ENCODE data around the gene CYBRD1. TPM values are rescaled to one million over a fixed set of nuclear protein-coding genes. Genes with fewer than 3 reads are reported as not detected.

Gene CYBRD1
- total and polyA plus RNA-seq, 12 donors = 17.6 to 346 (median 217) TPM

- DNase-seq = no peak
- 0 to 38% (median 0%) methylated on average over 1 of the region's 1 CpG for WGBS, 4 donors
- Histone ChIP-seq H3K27ac (no peak overlapping the region), H3K4me1 (replicated peaks in 1 of 2) (no peaks in the 10 kb centered on the region), H3K4me3 (no peak overlapping the region), H3K27me3 (no peaks in the 10 kb centered on the region), H3K9me3 (replicated peaks in 1 of 3) (no peaks in the 10 kb centered on the region), H3K36me3 (replicated peaks in 1 of 2) (no peaks in the 10 kb centered on the region)
- intact Hi-C loops (cut with DNase I) = no loop called here
- TF ChIP-seq CTCF (IDR thresholded peaks at IDR 0.05) = no peak
- TF ChIP-seq POLR2A (IDR thresholded peaks at IDR 0.05) = no peak
These were observed 43.8 kb downstream of the CYBRD1 start for GRCh38 chr2:171566057-171566456.

- 73 to 96% (median 92%) methylated on average over 4 of the region's 4 CpGs for WGBS, 4 donors
- no peaks in the 10 kb centered on the region for H3K9me3 ChIP-seq (replicated peaks in 1 of 3)
- TF ChIP-seq POLR2A (IDR thresholded peaks at IDR 0.05) (no peak), CTCF (IDR thresholded peaks at IDR 0.05) (no peak)
- no peak overlapping the region for H3K27ac ChIP-seq
- no peaks in the 10 kb centered on the region for H3K36me3 ChIP-seq (replicated peaks in 1 of 2)
- no peaks in the 10 kb centered on the region for H3K4me1 ChIP-seq (replicated peaks in 1 of 2)
- intact Hi-C loops (cut with DNase I) = no loop called here
- no peak overlapping the region for H3K4me3 ChIP-seq
- no peak for DNase-seq
- no peaks in the 10 kb centered on the region for H3K27me3 ChIP-seq
These were observed 44.5 kb downstream of the CYBRD1 start for GRCh38 chr2:171566753-171567152.

- H3K27ac ChIP-seq = no peak overlapping the region
- no peaks in the 10 kb centered on the region for H3K9me3 ChIP-seq (replicated peaks in 1 of 3)
- H3K27me3 ChIP-seq = no peaks in the 10 kb centered on the region
- H3K4me3 ChIP-seq = no peak overlapping the region
- no peak for DNase-seq
- intact Hi-C loops (cut with DNase I) = no loop called here
- 35 to 68% (median 66%) methylated on average over 3 of the region's 3 CpGs for WGBS, 4 donors
- TF ChIP-seq CTCF (IDR thresholded peaks at IDR 0.05) = no peak
- no peak for TF ChIP-seq POLR2A (IDR thresholded peaks at IDR 0.05)
- H3K4me1 ChIP-seq (replicated peaks in 1 of 2) = no peaks in the 10 kb centered on the region
- H3K36me3 ChIP-seq (replicated peaks in 1 of 2) = no peaks in the 10 kb centered on the region
These were observed 45.8 kb downstream of the CYBRD1 start for GRCh38 chr2:171568089-171568488.

- no peak for DNase-seq
- intact Hi-C loops (cut with DNase I) = loop anchor here in 1 of 2 donors (10.0 kb wide), 1 partner anchor 533 kb away; the partner anchor contains the start of gene DLX2
These were observed 49.4 kb downstream of the CYBRD1 start for GRCh38 chr2:171571721-171572120.

More at GRCh38 chr2:171571721-171572120, 49.4 kb downstream of the CYBRD1 start:
- Histone ChIP-seq H3K36me3 (replicated peaks in 1 of 2) (no peaks in the 10 kb centered on the region), H3K9me3 (replicated peaks in 1 of 3) (no peaks in the 10 kb centered on the region), H3K27me3 (no peaks in the 10 kb centered on the region), H3K27ac (no peak overlapping the region), H3K4me3 (no peak overlapping the region), H3K4me1 (replicated peaks in 1 of 2) (no peaks in the 10 kb centered on the region)
- TF ChIP-seq POLR2A (IDR thresholded peaks at IDR 0.05) (no peak), CTCF (IDR thresholded peaks at IDR 0.05) (no peak)
- 66 to 77% (median 72%) methylated on average over 7 of the region's 7 CpGs for WGBS, 4 donors
